GM18499 (cell line): Measurements from ENCODE around the gene TDRKH.
"Not testable (repeated sequence)": the region's sequence is repeated elsewhere in the genome, so short reads cannot be mapped to it uniquely, and the experiment has no call there.

ENCODE experiments used
- ATAC-seq: cut with Tn5 transposase; IDR thresholded peaks from one replicate; pipeline ENCODE4 v1.9.1; 2021; ENCODE audit warnings: moderate number of reproducible peaks; ENCODE audit not compliant: insufficient read depth, unreplicated experiment

TDRKH gene

DNA sequence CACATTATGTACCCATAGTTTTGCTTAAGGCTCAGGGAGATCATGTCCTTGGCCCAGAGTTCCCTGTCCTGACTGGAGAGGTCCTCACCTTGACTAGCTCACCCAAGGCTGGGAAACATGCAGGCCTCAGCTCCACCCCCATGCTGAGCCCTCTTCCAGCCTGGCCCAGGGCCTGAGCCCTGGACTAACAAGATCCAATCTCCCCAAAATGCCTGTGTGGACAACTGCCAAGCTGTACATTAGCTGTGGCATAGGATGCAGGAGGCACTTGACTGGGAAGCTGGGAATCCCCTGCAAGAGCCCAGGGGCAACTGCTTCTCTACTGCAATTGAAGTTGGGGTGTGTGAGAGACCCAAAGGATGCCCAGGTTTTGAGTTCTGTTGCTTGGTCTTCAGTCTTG is 12.9 kb upstream of the TDRKH start:
- no peak for ATAC-seq

DNA sequence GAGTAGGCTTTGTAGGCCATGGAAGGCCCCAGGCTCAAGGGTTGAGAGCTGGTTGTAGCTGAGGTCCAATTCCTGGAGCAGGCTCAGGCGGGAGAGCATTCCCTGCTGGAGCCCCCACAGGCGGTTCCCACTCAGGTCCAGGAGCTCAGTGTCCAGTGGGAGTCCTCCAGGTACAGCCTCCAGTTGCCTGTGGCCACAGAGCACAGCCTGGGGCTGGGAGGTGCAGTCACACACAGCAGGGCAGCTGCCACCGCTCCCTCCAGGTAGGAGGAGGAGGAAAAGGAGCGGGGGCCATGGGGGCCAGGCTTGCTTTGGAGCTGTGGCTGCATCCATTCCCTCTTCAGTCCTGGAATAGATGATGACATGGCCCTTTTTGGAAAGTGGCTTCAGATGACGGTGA is 12.1 kb upstream of the TDRKH start:
- no peak for ATAC-seq

DNA sequence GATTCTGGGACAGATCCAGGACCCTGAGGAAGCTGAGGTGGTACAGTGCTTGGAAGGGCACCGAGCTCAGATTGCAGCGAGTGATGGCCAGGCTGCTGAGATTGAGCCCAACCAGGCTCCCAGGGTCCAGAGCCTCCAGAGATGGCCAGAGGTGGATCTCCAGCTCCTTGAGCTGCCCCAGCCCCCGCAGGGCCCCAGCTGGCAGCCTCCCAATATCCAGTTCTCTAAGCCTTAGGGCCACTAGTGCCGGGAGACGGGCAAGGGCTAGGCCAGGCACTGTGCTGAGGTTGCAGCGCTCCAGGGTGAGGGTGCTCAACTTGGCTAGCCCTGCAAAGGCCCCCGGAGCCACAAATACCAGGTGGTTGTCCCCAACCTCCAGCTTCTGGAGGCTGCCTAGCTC is 11.5 kb upstream of the TDRKH start:
- no peak for ATAC-seq

DNA sequence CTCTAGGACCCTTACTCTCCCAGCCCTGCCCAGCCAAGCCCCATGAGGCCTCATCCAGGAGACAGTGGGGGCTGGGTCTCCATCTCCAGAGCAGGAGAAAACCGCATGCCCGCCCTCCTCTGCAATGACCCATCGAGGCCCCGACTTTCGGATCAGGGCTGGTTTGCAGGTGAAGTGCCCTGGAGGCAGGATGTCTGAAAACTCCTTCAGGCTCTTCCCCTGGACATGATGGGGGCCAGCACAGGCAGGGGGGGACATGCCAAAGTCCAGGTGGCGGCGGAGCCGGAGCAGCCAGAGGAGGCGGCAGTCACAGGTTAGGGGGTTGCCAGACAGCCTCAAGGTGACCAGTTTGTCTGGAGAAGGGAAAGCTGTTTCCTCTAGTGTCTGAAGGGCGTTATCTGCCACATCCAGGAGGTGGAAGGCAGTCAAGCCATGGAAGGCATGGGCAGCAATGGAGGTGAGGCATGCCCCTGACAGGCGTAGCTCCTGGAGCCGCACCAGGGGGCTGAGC is 11.1 kb upstream of the TDRKH start:
- ATAC-seq, result no peak

DNA sequence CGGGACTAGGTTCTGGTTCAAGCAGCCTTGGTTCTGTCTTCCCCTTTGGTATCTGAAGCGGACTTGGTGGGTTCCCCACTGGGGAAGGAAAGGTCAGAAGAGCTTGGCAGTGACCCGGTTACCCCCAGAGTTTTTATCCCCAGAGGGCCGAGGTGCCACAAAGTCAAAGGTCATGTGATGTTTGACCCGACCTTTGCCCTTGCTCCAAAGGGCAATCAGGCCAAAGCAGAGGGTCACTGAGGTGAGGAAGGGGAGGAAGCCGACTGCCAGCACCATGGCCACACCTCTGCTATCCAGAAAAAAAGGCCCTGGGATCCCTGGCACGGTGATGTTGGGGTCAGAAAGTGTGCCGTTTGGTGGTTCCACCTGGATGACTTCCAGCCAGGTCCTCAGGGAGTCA is 10.5 kb upstream of the TDRKH start:
- ATAC-seq, result no peak

DNA sequence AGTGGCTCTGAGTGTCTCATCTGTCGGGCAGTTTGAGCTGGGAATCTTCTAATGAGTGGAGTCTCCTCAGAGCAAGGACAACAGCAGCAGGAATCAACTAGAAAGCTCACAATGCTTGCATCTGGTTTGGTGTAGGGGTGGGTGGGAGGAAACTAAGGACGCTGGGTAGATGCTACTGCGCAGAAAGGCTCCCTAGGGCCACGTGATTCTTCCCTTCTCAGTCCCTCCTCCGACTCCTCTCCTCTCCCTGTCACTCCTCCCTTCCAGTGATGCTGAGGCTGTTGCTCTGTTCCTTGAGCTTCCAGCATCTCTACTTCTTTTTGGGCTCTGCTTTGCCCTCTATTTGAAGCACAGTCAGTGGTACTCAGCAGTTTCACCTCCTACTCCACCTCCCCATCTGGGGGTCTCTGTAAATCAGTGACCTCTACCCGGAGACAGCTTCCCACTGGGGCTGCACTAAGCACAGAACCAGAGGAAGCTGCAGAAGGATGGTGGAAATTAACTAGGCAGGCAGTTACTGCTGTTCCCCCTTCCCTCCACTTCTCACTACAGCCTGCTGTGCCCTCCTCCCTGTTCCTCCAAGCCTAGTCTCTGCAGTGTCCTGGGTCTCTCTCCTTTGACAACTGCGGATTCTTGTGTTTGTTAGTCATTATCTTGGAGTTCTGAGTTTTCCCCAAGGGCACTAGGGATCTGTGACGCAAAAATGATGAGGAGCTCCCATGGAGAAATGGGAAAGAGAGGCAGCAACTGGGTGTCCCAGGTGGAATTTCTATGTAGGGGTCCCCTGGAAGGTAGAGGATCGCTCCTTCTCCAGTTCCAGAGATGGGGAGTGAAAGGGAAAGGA is 9.1 kb upstream of the TDRKH start:
- ATAC-seq, result no peak

DNA sequence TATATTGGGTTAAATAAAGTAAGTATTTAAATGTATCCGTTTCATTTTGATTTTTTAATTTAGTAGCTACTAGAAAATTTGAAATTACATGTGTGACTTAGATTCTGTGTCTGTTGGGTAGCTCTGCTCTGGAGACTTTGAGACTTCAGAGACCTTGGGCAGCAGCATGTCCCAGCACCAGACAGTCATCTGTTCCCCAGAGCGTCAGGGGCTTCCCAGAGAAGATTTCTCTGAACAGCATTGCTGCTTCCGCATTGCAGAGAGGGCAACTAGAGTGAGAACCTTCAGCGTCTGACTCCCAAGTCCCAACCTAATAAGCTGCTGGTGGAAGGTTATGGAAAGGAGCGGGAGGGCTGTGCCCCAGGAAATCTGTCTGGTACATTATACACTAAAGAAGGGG is 8.3 kb upstream of the TDRKH start:
- no peak for ATAC-seq

DNA sequence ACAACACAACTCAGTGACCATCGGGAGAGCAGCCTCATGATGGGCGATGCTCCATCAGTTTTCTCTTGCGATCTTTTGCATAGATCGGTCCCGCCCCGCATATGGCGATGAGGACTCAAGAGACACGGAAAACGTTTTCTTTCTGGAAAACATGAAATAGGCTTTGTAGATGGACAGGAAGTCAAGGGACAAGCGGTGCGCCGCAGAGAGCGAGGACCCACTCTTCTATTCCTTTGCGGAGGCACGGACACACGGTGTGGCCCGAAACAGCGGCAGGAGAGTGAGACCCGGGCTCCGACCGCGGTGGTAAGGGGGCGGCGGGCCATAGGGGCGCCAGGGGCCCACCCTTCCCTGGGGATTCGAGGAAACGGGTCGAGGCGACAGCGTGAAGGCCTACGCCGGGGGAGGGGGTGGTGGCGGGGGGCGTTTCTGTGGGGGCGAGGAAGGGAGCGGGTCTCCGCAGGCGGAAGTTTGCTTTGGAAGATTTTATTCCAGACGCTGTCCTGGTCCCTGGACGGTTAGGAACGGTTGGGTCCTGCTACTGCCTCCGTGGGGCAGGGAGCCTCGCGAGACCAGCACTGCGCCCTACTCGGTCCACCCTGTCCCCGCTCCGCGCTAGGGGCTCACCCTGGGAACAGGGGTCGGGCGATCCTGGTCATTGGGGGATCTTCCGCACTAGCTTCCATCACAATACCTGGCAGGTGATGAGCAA is 796 bp upstream of the TDRKH start:
- no peak for ATAC-seq

DNA sequence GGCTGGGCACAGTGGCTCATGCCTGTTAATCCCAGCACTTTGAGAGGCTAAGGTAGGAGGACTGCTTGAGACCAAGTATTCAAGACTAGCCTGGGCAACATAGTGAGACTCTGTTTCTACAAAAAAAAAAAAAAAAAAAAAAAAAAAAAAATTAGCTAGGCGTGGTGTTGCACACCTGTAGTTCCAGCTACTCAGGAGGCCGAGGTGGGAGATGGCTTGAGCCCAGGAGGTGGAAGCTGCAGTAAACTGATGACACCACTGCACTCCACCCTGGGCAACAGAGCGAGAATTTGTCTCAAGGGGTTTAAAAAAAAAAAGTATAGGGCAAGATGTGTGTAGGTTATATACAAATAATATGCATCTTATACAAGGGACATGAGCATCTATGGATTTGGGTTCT is 2.6 kb downstream of the TDRKH start:
- no peak for ATAC-seq

DNA sequence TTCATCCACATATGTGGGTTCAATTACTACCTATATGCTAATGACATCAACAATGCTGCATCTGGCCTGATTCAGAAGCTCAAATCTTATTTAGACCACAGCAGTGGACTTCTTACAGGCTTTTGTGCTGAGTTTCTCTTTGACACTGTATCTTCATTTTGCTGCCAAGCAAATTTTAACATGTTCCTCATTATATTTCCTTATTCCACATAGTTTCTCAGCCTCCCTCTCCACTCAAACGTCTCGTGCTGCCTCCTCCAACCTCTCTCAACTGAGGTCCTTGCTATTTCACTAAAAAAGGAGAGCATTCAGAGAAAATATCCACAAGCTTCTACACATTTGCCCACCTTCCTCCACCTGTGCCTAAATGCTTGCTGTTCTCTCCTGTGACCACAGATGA is 6.5 kb downstream of the TDRKH start:
- no peak for ATAC-seq

DNA sequence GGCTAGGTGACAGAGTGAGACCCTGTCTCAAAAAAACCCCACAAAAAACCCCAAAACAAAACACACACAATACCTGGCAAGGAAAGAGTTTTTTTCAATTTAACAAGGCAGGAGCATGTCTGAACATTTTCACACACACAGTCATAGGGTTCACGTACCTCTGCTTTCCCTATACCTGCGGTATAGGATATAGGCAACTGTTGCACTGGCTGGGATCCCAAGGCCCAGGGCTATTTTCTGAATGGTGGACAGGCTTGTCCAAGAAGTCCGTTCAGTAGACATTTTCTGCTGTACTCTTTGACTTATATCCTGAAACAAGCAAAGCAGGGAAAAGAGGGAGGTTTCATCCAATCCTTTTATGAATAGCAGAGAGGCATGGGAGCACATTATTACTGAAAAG is 7.6 kb downstream of the TDRKH start:
- ATAC-seq, result no peak

DNA sequence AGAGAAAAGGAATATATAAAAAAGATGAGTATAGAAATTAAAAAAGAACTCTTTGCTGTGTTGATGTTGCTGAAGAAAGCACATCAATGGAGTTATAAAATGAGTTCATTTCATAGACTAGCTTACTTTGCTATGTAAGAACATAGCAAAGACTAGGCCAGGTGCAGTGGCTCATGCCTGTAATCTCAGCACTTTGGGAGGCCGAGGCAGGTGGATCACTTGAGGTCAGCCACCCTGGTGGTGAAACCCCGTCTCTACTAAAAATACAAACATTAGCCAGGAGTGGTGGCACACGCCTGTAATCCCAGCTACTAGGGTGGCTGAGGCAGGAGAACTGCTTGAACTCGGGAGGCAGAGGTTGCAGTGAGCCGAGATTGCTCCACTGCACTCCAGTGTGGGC is 8.3 kb downstream of the TDRKH start:
- ATAC-seq, result not testable (repeated sequence)

DNA sequence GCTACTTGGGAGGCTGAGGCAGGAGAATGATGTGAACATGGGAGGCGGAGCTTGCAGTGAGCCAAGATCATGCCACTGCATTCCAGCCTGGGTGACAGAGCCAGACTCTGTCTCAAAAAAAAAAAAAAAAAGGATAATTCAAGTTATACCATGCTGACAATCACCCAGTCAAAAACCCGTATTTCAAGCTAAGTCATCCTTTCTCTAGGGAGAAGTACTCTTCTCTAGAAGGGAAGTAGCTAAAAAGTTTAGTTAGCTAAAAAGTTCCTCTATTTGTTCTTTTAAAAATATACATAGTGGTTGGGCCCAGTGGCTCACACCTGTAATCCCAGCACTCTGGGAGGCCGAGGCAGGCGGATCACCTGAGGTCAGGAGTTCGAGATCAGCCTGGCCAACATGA is 9.6 kb downstream of the TDRKH start:
- not testable (repeated sequence) for ATAC-seq

DNA sequence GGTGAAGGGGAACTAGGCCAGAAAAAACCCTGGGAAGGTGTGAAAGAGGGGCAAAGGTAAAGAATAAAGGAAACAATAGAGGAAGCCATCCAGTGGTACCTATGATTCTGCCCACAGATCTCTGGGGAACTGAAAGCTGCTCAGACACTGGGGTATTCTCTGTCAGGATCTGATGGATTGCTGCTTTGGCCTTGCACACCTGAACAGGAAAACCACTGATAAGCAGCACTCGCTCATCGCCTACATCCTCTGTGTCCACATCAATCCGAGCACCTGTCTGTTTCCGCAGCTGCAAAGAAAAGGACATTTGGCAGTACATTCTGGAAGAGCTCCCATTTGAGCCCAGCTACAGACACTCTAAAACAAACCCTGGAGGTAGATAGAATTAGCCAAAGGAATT is 10.4 kb downstream of the TDRKH start:
- no peak for ATAC-seq

DNA sequence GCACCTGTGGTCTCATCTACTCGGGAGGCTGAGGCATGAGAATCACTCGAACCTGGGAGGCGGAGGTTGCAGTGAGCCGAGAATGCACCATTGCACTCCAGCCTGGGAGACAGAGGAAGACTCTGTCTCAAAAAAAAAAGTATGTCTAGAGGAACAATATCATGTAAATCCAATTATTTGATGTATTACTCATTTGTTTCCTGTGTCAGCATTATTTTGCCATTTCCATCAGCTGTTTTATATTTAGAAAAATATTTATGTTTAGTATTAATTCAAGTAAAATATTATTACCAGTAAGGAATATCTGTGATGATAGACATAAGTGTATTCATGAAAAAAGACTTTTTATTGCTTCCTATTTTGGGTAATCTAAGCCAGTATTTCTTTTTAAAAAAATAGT is 13.0 kb downstream of the TDRKH start:
- no peak for ATAC-seq

DNA sequence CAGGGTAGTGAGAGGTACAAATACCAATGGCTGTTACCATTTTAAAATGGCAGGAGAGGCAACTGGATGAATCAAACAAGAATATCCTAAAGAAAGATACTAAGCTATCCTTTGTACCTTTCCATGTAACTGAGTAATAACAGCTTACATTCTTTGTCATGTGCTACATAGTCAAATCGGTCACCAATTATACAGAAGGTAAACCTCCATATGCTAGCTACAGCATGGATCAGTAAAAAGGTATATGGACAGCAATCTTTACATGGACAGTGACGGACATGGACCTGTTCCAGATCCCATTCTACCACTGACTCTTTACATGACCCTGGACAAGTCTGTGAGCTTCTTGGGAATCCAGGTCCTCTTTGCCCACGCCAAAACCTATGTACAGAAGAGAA is 13.6 kb downstream of the TDRKH start:
- ATAC-seq, result no peak

DNA sequence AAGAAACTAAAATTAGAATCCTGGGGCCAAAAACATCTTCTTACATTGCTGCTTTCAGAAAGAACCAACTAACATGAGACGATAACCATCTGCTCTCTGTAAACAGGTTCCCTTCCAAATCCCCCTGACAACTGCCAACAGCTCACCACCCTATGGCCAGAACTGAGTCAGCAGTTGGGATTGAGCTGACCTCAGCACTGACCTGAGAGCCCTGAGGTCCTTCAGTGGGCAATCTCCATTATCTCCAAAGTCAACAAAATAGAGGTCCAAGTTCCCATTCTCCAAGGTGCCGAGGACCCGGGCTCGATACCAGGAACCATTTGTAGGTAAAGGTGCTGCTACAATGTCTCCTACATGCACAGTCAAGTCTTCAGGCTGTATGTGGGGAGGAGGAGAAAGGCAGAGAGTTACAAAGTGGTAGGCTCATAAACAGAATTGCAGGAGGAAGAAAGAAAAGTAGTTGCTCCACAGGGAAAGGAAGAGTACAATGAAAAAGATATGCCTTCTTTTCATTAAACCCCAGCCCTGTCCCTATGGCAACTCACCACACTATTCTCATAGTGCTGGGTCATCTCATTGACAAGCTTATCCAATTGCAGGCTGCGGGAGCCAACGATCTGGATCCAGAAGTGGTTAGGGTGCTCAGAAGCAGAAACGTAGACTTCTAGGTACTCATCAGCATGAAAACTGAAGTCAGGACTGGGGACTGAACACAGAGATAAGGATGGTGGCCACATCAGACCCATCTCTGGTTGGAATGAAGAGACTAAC is 14.2 kb downstream of the TDRKH start:
- ATAC-seq, result no peak

DNA sequence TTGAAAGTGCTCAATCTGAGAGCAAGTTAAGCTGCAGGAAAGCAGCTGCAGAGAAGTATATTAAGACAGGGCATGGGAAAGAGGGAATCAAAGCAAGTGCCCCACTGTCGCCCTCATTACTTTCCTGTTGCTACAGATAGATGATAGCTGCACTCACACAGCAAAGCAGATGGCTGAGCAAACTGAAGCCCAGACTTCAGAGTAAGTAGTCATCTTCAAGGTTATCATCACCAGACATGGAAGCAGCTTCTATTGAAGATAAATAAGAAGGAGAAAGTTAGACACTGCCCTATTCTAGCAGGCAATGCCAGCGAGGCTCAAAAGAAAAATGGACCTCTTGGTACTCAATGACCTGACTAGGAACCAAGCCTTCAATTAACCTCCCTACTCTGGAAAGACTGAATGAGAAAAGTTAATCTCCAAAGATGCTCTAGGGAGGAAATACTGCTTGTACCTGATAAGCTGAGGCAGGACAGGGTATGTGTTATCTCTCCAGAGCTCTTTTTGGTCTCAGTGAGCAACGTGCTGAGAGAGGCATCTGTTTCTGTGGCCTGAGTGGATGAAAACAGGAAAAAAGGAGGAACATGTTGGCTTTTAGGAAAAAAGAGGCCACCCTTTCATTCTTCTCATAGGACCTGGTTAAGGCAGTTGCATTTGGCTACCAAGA is 15.9 kb downstream of the TDRKH start:
- ATAC-seq, result no peak

DNA sequence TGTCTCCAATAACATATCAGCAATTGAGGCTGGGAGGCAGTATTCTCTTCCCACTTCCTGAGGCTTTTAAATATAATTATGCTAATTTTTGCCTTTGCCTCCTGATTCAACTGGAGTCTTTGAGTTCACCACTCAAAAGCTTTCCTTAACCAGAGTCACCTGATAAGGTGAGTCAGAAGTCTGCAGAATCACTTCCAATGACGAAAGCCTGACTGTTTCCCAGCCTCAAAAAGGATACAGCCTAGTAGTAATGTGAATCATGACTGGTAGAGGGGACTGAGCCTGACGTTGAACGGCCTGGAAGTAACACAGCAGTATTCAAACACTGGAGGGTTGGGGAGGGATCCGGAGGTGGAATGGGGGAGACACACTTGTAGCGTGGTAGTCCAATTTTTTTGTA is 16.6 kb downstream of the TDRKH start:
- ATAC-seq, result no peak

DNA sequence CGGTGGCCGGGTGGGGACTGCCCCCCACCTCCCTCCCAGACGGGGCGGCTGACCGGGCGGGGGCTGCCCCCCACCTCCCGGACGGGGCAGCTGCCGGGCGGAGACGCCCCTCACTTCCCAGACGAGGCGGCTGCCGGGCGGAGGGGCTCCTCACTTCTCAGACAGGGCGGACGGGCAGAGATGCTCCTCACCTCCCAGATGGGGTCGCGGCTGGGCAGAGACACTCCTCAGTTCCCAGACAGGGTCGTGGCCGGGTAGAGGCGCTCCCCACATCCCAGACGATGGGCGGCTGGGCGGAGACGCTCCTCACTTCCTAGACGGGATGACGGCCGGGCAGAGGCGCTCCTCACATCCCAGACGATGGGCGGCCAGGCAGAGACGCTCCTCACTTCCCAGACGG is 21.0 kb downstream of the TDRKH start:
- not testable (repeated sequence) for ATAC-seq
